Left ventricle myocardium inferior (tissue), 1 donor: ENCODE data around the gene SLC15A5. TPM values are rescaled to one million over a fixed set of nuclear protein-coding genes. Genes with fewer than 3 reads are reported as not detected.

Experiments
- DNase-seq: peaks from one replicate; pipeline ENCODE4 v3.0.0-alpha.2; 2020
- H3K27ac ChIP-seq: fragments of 200-600 bp; replicated peaks from 2 replicates; pipeline ENCODE4 v1.8.0; 2021
- H3K27me3 ChIP-seq: fragments of 200-600 bp; 2 replicates; pipeline ENCODE4 v1.8.0; 2021; ENCODE audit warnings: low read depth
- H3K36me3 ChIP-seq: fragments of 200-600 bp; 2 replicates; pipeline ENCODE4 v1.8.0; 2021
- H3K4me1 ChIP-seq: fragments of 200-600 bp; 2 replicates; pipeline ENCODE4 v1.8.0; 2021
- H3K4me3 ChIP-seq: fragments of 200-600 bp; 2 replicates; pipeline ENCODE4 v1.8.0; 2021; ENCODE audit warnings: mild to moderate bottlenecking, moderate library complexity
- H3K9me3 ChIP-seq: fragments of 200-600 bp; replicated peaks from 2 replicates; pipeline ENCODE4 v1.8.0; 2021
- intact Hi-C: fragments of 100-400 bp; cut with micrococcal nuclease; formaldehyde crosslinking; loops from one replicate; pipeline ENCODE4 v1.11.0; 2022
- total RNA-seq: library from RNA; stranded (reverse); fragmentation: NEBNext Ultra II Directional; extraction: Animal tissue kit (Norgen Biotek cat#: 25700); gene quantifications from one replicate; pipeline ENCODE4 v1.2.1, GENCODE V29; 2021
- TF ChIP-seq, protein P1 (sequence below): fragments of 200-600 bp; IDR thresholded peaks from 2 replicates; pipeline ENCODE4 v1.8.0; 2021; ENCODE audit warnings: antibody characterized with exemption, mild to moderate bottlenecking, borderline replicate concordance
- donor health status: DM: no; HTN: yes; CAD: no; lungs with severe emphysema.

The SLC15A5 gene
- total RNA-seq, 1 donor from 2014 or later, result not detected

DNA sequence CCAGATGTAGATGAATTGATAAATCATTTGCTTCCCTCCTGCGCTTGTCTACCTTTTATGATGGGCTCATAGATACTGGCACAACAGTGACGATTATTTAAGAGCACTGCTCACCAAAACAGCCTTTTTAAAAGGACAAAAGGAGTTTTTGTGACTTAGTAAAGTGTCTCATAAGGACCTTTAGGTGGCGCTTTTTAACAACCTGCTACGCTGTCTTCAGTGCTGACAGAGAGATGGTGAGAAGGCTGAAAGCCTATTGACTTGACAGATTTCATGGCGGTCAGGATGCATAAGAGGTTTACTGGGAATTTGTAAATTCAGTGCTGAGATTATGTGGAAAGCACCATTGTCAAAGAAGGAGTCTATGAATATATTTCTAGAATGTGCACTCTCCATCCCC lies 87.6 kb downstream of the SLC15A5 start:
- Histone ChIP-seq H3K27me3 (peaks cover 8% of the 10 kb centered on the region), H3K4me1 (no peaks in the 10 kb centered on the region), H3K4me3 (no peak overlapping the region), H3K9me3 (no peaks in the 10 kb centered on the region), H3K27ac (no peak overlapping the region), H3K36me3 (no peaks in the 10 kb centered on the region)
- TF ChIP-seq, protein P1, sequence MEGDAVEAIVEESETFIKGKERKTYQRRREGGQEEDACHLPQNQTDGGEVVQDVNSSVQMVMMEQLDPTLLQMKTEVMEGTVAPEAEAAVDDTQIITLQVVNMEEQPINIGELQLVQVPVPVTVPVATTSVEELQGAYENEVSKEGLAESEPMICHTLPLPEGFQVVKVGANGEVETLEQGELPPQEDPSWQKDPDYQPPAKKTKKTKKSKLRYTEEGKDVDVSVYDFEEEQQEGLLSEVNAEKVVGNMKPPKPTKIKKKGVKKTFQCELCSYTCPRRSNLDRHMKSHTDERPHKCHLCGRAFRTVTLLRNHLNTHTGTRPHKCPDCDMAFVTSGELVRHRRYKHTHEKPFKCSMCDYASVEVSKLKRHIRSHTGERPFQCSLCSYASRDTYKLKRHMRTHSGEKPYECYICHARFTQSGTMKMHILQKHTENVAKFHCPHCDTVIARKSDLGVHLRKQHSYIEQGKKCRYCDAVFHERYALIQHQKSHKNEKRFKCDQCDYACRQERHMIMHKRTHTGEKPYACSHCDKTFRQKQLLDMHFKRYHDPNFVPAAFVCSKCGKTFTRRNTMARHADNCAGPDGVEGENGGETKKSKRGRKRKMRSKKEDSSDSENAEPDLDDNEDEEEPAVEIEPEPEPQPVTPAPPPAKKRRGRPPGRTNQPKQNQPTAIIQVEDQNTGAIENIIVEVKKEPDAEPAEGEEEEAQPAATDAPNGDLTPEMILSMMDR, result no peak
- DNase-seq, result no peak
- intact Hi-C loops, result no loop called here

DNA sequence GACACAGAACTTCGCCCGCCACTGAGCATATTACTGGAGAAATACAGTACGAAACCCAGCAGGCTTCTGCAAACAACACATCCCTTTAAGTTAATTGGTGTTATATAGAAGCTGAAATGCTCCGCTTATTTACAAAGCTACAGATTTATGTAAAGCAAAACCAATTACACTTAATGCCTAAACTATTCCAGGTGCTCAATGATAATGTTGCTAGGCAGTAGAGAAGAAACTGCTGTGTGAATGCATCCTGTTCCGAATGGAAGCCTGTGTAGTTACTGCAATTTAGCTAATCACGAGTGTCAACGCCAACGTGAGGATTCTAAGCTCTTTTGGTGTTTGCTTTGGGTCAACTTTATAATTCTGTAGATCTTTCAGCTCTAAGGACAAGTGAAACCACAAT lies 89.8 kb downstream of the SLC15A5 start:
- H3K4me3 ChIP-seq, result no peak overlapping the region
- no peak overlapping the region for H3K27ac ChIP-seq
- no peaks in the 10 kb centered on the region for H3K4me1 ChIP-seq
- peaks cover 8% of the 10 kb centered on the region for H3K27me3 ChIP-seq
- intact Hi-C loops, result no loop called here
- TF ChIP-seq, protein P1, result no peak
- DNase-seq, result no peak
- H3K36me3 ChIP-seq, result no peaks in the 10 kb centered on the region
- H3K9me3 ChIP-seq, result no peaks in the 10 kb centered on the region

DNA sequence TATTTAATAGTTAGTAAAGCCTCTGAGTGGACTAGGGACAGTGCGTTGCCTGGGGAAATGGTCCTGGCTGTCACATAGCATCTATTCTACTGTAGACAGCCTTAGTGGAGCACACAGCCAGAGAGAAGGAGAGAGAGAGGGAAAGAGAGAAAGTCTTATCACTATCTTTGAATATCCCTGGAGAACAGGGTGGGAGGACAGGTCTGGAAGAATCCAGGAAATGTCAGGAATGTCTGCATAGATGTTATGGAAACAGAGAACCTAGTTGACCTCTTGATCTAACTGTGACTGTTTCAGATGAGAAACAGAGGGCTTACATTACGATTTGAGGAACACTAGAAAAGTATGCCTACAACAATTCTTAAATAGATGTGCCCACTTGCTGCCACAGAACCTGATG lies 92.8 kb downstream of the SLC15A5 start:
- intact Hi-C loops, result no loop called here
- H3K27ac ChIP-seq, result no peak overlapping the region
- TF ChIP-seq, protein P1, result no peak

DNA sequence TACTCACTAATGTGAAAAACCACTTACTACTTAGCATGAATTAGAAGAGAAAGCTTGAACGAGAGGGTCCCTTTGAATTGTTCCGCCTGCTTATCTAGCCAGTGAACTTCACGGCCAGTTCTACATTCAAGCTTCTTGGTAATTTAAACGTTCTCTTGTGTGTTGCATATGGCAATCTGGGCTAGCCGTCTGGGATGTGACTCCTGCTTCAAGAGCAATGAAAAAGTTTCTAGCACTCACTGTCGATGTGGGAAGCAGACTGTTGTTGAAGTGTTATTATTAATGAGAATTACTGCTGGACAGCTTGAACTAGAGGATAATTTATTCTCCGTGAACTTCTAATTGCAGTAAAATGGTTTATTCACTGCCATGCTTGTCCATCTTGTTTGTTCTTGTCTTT lies 93.9 kb downstream of the SLC15A5 start:
- DNase-seq, result no peak
- TF ChIP-seq, protein P1, result no peak
- Histone ChIP-seq H3K4me3 (no peak overlapping the region), H3K36me3 (no peaks in the 10 kb centered on the region), H3K27ac (no peak overlapping the region), H3K9me3 (peaks cover 21% of the 10 kb centered on the region), H3K27me3 (peaks cover 8% of the 10 kb centered on the region), H3K4me1 (no peaks in the 10 kb centered on the region)
- intact Hi-C loops, result no loop called here

More for the DNA sequence above, 92.8 kb downstream of the SLC15A5 start:
- H3K36me3 ChIP-seq, result no peaks in the 10 kb centered on the region
- peaks cover 8% of the 10 kb centered on the region for H3K27me3 ChIP-seq
- peaks cover 9% of the 10 kb centered on the region for H3K9me3 ChIP-seq
- H3K4me1 ChIP-seq, result no peaks in the 10 kb centered on the region
- DNase-seq, result no peak
- H3K4me3 ChIP-seq, result no peak overlapping the region

DNA sequence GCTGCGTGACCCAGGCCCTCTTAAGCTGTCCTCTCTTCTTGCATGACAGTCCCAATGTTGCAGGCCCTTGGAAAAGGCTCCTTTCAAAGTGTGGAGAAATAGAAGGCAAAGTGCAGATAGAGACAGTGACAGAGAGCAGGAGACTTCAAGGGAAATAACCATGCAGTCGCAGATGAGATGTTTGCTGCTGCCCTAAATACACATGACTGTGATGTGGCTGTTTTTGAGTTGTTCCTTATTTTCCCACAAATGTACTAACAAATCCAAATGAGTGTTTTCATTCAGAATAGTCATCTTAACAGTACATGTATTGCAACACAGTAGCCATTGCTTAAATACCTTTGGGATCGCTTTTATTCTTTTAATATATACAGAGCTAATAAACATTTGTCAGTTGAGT lies 101.6 kb downstream of the SLC15A5 start:
- TF ChIP-seq, protein P1, result no peak
- intact Hi-C loops, result no loop called here
- Histone ChIP-seq H3K9me3 (peaks cover 22% of the 10 kb centered on the region), H3K4me3 (no peak overlapping the region), H3K27me3 (no peaks in the 10 kb centered on the region), H3K27ac (peak overlapping the region; percentile 42), H3K4me1 (no peaks in the 10 kb centered on the region), H3K36me3 (no peaks in the 10 kb centered on the region)
- no peak for DNase-seq

DNA sequence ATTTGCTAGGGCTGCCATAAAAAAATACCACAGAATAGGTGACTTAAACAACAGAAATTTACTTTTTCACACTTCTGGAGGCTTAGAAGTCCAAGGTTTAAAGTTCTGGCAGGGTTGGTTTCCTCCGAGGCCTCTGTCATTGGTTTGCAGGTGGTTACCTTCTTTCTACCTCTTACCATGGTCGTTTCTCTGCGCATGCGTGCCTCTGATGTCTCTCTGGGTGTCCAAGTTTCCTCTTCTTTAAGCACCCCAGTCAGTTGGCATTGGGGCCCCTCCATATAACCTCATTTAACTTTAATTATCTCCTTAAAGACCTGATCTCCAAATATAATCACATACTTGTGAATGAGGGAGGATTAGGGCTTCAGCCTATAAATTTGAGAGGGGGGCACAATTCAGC lies 103.2 kb downstream of the SLC15A5 start:
- H3K36me3 ChIP-seq, result no peaks in the 10 kb centered on the region
- peaks cover 8% of the 10 kb centered on the region for H3K9me3 ChIP-seq
- intact Hi-C loops, result no loop called here
- H3K27me3 ChIP-seq, result no peaks in the 10 kb centered on the region
- TF ChIP-seq, protein P1, result no peak
- H3K4me1 ChIP-seq, result no peaks in the 10 kb centered on the region
- no peak overlapping the region for H3K27ac ChIP-seq
- DNase-seq, result no peak
- no peak overlapping the region for H3K4me3 ChIP-seq
